ENCODE results near the gene MTF1.
"Not testable (repeated sequence)": the region's sequence is repeated elsewhere in the genome, so short reads cannot be mapped to it uniquely, and the experiment has no call there.

MTF1 gene

DNA sequence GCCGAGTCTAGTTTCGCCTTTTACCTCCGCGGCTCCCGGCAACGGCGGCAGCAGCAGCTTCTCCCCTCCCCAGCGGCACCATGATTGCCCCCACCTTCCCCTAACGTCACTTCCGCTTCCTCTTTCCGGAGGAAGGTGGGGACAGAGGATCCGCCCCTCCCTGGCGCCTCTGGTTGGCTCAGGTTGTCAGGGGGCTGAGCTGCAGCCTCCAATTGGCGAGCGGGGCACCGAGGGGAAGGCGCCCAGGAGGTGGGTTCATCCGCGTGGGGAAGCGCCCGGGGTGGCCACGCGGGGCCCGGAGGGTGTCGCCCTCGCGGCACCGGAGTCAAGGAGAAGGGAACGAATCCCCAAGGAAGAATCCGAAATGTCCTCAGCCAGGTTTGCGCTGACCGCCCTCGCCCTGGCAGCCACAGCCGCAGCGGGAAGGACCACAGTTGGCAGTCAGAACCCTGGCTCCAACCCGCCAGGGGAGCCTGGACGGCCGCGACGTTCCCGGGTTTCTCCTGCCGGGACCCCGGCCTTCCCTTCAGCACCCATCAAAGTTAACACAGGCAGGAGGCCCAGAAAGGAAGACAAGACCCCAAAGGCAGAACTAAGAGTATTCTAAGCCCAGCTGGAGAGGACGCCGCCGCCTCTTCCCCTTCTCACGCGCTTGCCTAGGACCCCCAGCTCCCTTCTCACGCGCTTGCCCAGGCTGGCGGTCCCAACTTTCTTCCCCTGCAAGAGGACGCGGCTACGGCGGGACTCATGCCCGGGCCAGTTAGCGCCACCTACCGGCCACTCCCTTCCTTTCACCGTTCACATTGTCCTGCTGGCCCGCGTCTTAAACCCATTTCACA, at the start of gene MTF1:
Gene MTF1 (minus strand): TSS at position 86 of the 839 bp plus-strand sequence. CDS start 1,934 bp downstream, outside the sequence.
- Histone ChIP-seq H3K36me3 (ENCODE audit: control insufficient read depth, insufficient read depth, low read length) (peaks cover 8% of the 10 kb centered on the region), H3K27me3 (ENCODE audit: control insufficient read depth, insufficient read depth, low read length) (no peaks in the 10 kb centered on the region), H3K4me1 (ENCODE audit: control insufficient read depth, insufficient read depth, low read length) (peaks cover 14% of the 10 kb centered on the region), H3K9ac (ENCODE audit: low read length) (peak within 1 kb of the TSS; percentile 74), H3K4me3 (ENCODE audit: low read length) (peak within 1 kb of the TSS; percentile 85), H3K27ac (ENCODE audit: low read depth, low read length) (peak within 1 kb of the TSS; percentile 71)

DNA sequence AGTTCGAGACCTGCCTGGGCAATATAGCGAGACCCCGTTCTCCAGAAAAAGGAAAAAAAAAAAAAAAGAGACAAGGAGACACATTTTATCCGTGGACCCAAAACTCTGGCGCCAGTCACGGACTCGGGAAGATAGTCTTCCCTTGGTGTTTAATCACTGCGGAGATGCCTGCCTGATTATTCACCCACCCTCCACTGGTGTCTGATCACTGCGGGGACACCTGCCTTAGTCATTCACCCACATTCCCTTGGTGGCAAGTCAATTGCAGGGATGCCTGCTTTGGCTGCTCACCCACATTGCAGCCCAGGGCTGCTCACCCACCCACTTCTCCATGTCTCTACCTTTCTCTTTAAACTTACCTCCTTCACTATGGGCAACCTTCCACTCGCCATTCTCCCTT, 49.1 kb upstream of the MTF1 start:
- H3K4me3 ChIP-seq (ENCODE audit: low read length); H3K36me3 ChIP-seq (ENCODE audit: control insufficient read depth, insufficient read depth, low read length); H3K27ac ChIP-seq (ENCODE audit: low read depth, low read length); H3K9ac ChIP-seq (ENCODE audit: low read length); H3K27me3 ChIP-seq (ENCODE audit: control insufficient read depth, insufficient read depth, low read length); H3K4me1 ChIP-seq (ENCODE audit: control insufficient read depth, insufficient read depth, low read length): not testable (repeated sequence)

DNA sequence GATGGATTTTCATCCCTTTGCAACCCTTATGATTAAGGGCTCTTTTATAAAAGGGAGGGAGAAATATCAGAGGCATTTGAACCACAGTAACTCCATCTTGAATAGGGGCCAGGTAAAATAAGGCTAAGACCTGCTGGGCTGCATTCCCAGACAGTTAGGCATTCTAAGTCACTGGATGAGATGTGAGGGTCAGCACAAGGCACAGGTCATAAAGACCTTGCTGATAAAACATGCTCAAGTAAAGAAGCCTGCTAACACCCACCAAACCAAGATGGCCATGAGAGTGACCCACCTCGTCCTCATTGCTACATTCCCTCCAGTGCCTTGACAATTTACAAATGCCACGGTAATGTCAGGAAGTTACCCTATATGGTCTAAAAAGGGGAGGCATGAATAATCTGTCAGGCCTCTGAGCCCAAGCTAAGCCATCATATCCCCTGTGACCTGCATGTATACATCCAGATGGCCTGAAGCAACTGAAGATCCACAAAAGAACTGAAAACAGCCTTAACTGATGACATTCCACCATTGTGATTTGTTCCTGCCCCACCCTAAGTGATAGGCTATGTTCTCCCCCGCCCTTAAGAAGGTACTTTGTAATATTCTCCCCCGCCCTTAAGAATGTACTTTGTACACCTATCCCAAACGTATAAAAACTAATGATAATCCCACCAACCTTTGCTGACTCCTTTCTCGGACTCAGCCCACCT, 48.2 kb upstream of the MTF1 start:
- H3K27ac ChIP-seq (ENCODE audit: low read depth, low read length); H3K27me3 ChIP-seq (ENCODE audit: control insufficient read depth, insufficient read depth, low read length): not testable (repeated sequence)

GRCh38 chr1:37906591-37906990, 47.2 kb upstream of the MTF1 start:
- not testable (repeated sequence) for H3K4me3 ChIP-seq (ENCODE audit: low read length); H3K27me3 ChIP-seq (ENCODE audit: control insufficient read depth, insufficient read depth, low read length); H3K4me1 ChIP-seq (ENCODE audit: control insufficient read depth, insufficient read depth, low read length); H3K27ac ChIP-seq (ENCODE audit: low read depth, low read length); H3K9ac ChIP-seq (ENCODE audit: low read length); H3K36me3 ChIP-seq (ENCODE audit: control insufficient read depth, insufficient read depth, low read length)

More for the DNA sequence above, 48.2 kb upstream of the MTF1 start:
- H3K36me3 ChIP-seq (ENCODE audit: control insufficient read depth, insufficient read depth, low read length); H3K9ac ChIP-seq (ENCODE audit: low read length); H3K4me3 ChIP-seq (ENCODE audit: low read length); H3K4me1 ChIP-seq (ENCODE audit: control insufficient read depth, insufficient read depth, low read length): not testable (repeated sequence)

DNA sequence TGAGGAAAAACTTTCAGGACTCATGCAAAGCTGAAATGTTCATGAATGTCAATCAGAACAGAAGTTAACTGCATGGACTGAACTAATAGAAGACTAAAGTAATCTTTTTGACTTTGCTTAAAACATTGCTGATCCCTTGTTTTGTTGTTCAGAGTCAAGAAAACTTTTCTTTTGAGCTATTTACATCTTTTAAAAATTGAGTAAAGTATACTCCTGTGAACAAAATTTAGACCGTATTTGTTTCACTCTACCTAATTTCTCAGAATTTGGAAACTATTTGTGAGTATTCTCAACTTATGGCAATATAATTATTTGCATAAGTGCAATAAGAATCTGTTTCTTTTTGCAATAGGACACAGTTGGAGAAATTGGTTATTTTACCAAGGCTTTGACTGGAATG, 46.3 kb upstream of the MTF1 start:
- Histone ChIP-seq H3K27me3 (ENCODE audit: control insufficient read depth, insufficient read depth, low read length) (no peaks in the 10 kb centered on the region), H3K4me1 (ENCODE audit: control insufficient read depth, insufficient read depth, low read length) (no peaks in the 10 kb centered on the region), H3K9ac (ENCODE audit: low read length) (no peak overlapping the region), H3K36me3 (ENCODE audit: control insufficient read depth, insufficient read depth, low read length) (no peaks in the 10 kb centered on the region), H3K4me3 (ENCODE audit: low read length) (no peak overlapping the region), H3K27ac (ENCODE audit: low read depth, low read length) (no peak overlapping the region)

DNA sequence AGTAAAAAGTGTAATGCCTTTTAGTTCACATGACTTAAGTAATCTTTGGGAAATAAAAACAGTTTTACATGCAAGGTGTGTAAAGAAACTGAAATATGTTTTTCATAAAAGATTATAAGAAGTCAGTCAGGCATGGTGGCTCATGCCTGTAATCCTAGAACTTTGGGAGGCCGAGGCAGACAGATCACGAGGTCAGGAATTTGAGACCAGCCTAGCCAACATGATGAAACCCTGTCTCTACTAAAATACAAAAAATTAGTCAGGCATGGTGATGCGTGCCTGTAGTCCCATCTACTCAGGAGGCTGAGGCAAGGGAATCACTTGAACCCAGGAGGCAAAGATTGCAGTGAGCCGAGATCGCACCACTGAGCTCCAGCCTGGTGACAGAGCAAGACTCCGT, 44.5 kb upstream of the MTF1 start:
- not testable (repeated sequence) for H3K4me1 ChIP-seq (ENCODE audit: control insufficient read depth, insufficient read depth, low read length); H3K27me3 ChIP-seq (ENCODE audit: control insufficient read depth, insufficient read depth, low read length); H3K36me3 ChIP-seq (ENCODE audit: control insufficient read depth, insufficient read depth, low read length); H3K27ac ChIP-seq (ENCODE audit: low read depth, low read length); H3K4me3 ChIP-seq (ENCODE audit: low read length); H3K9ac ChIP-seq (ENCODE audit: low read length)

DNA sequence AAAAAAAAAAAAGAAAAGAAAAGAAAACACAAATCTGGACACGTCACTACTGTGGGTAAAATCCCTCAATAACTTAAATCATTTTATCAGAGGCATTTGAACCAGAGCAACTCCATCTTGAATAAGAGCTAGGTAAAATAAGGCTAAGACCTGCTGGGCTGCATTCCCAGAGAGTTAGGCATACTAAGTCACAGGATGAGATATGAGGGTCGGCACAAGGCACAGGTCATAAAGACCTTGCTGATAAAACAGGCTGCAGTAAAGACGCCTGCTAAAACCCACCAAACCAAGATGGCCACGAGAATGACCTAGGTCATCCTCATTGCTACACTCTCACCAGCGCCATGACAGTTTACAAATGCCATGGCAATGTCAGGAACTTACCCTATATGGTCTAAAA, 43.6 kb upstream of the MTF1 start:
- Histone ChIP-seq H3K4me1 (ENCODE audit: control insufficient read depth, insufficient read depth, low read length) (no peaks in the 10 kb centered on the region), H3K27ac (ENCODE audit: low read depth, low read length) (no peak overlapping the region), H3K36me3 (ENCODE audit: control insufficient read depth, insufficient read depth, low read length) (no peaks in the 10 kb centered on the region), H3K4me3 (ENCODE audit: low read length) (no peak overlapping the region), H3K27me3 (ENCODE audit: control insufficient read depth, insufficient read depth, low read length) (no peaks in the 10 kb centered on the region), H3K9ac (ENCODE audit: low read length) (no peak overlapping the region)

GRCh38 chr1:37901893-37902225, 42.5 kb upstream of the MTF1 start:
- H3K9ac ChIP-seq (ENCODE audit: low read length): no peak overlapping the region
- H3K4me1 ChIP-seq (ENCODE audit: control insufficient read depth, insufficient read depth, low read length): no peaks in the 10 kb centered on the region
- no peaks in the 10 kb centered on the region for H3K27me3 ChIP-seq (ENCODE audit: control insufficient read depth, insufficient read depth, low read length)
- no peak overlapping the region for H3K4me3 ChIP-seq (ENCODE audit: low read length)
- H3K27ac ChIP-seq (ENCODE audit: low read depth, low read length): no peak overlapping the region
- no peaks in the 10 kb centered on the region for H3K36me3 ChIP-seq (ENCODE audit: control insufficient read depth, insufficient read depth, low read length)

DNA sequence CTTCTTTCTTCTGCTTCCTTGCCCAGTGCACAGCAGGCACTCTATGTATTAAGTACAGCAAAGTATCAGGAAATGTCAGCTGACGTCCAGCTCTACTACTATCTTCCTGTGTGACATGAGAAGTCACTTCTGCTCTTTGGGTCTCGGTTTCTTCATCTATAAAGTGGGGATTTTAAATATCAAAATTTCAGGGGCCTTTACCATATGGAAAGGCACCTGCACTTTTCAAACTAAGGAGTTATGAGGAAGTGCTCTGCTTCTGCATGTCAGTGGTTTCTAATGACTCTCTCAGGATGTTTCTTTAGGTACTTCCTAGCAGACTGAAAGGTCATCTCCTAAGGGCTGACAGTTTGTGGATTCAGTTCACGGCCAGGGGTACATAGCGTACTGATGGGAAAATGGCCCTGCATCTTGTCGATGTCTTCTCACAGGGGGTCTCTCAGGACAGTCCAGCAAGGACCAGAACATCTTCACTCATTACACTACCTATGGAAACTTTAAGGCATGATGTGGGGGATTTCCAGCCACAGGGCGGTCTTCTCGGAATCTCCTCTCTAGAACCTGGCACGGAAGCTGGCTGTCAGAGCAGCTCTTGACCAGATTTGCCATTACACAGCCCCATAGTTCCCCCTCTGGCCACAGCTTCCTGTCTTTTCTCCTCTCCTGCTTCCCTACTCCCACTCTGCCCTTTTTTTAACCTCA, 42.0 kb upstream of the MTF1 start:
- Histone ChIP-seq H3K27ac (ENCODE audit: low read depth, low read length) (no peak overlapping the region), H3K9ac (ENCODE audit: low read length) (no peak overlapping the region), H3K4me3 (ENCODE audit: low read length) (no peak overlapping the region), H3K4me1 (ENCODE audit: control insufficient read depth, insufficient read depth, low read length) (no peaks in the 10 kb centered on the region), H3K36me3 (ENCODE audit: control insufficient read depth, insufficient read depth, low read length) (no peaks in the 10 kb centered on the region), H3K27me3 (ENCODE audit: control insufficient read depth, insufficient read depth, low read length) (no peaks in the 10 kb centered on the region)

GRCh38 chr1:37897563-37897962, 38.2 kb upstream of the MTF1 start:
- H3K4me3 ChIP-seq (ENCODE audit: low read length); H3K9ac ChIP-seq (ENCODE audit: low read length); H3K27ac ChIP-seq (ENCODE audit: low read depth, low read length); H3K36me3 ChIP-seq (ENCODE audit: control insufficient read depth, insufficient read depth, low read length); H3K4me1 ChIP-seq (ENCODE audit: control insufficient read depth, insufficient read depth, low read length); H3K27me3 ChIP-seq (ENCODE audit: control insufficient read depth, insufficient read depth, low read length): not testable (repeated sequence)

DNA sequence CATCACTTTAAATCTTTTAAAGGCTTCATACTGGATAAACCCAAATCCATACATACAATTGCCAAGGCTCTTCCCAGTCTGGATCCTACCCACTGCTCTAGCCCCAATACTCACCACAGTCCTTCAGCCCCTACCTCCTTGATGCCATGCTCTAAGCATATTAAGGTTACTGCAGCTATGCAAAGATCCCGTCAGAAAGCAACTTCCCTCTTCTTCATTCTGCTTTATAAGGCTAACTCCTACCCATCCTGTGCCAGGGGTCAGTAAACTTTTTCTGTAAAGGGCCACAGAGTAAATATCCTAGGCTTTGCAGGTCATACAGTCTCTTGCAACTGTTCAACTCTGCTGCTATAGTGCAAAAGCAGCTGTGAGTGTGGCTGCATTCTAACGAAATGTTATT, 34.3 kb upstream of the MTF1 start:
- H3K4me3 ChIP-seq (ENCODE audit: low read length): no peak overlapping the region
- H3K4me1 ChIP-seq (ENCODE audit: control insufficient read depth, insufficient read depth, low read length): no peaks in the 10 kb centered on the region
- no peaks in the 10 kb centered on the region for H3K27me3 ChIP-seq (ENCODE audit: control insufficient read depth, insufficient read depth, low read length)
- peaks cover 7% of the 10 kb centered on the region for H3K36me3 ChIP-seq (ENCODE audit: control insufficient read depth, insufficient read depth, low read length)
- no peak overlapping the region for H3K9ac ChIP-seq (ENCODE audit: low read length)
- no peak overlapping the region for H3K27ac ChIP-seq (ENCODE audit: low read depth, low read length)

DNA sequence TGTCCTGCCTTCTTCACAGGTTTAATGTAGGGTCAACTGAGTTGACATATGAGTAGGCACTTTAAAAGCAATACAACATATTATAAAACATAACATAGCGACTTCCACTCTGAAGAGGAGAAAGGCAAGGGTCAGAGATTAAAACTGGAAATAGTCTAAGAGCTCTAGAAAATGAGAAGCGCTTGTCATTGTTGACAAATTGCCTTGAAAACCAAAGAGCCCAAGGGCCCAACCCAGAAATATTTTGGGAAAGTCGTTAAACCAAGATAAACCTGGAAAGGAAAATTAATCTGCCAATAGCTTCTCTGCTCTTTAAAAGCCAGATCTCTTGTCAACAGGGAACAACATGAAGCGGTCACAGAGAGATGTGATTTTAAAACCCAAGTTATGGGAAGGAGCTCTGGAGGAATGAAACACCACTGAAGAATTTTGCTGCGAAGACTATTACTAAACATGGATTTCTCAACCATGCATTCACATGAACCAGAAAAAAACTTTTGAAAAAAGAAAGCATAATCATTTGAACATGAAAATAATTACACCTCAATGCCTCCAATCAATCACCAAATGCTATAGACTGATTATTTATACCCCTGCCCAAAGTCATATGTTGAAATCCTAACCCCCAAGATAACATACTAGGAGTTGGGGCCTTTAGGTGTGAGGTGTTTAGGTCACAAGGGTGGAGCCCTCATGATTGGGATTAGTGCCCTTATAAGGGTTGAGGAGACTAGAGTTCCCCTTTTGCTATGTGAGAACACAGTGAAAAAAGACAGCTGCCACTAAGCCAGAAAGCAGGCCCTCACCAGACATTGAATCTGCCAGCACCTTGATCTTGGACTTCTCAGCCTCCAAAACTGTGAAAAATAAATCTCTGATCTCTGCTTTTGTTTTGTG, 33.0 kb upstream of the MTF1 start:
- Histone ChIP-seq H3K27ac (ENCODE audit: low read depth, low read length) (no peak overlapping the region), H3K4me3 (ENCODE audit: low read length) (no peak overlapping the region), H3K27me3 (ENCODE audit: control insufficient read depth, insufficient read depth, low read length) (no peaks in the 10 kb centered on the region), H3K36me3 (ENCODE audit: control insufficient read depth, insufficient read depth, low read length) (peaks cover 17% of the 10 kb centered on the region), H3K9ac (ENCODE audit: low read length) (no peak overlapping the region), H3K4me1 (ENCODE audit: control insufficient read depth, insufficient read depth, low read length) (no peaks in the 10 kb centered on the region)
